ENCODE measurements around the gene OIP5. TPM values are rescaled to one million over a fixed set of nuclear protein-coding genes. Genes with fewer than 3 reads are reported as not detected.

The OIP5 gene
- polyA plus RNA-seq, 1 donor (not counting 4 experiments of a cell fraction or from before 2014, with no cell fraction given): 9.8 TPM

Other genes starting within 250 kb of the OIP5 start
- 6.7 to 10.3 TPM (median 8.0 TPM) in 3 replicates for gene INO80, start 216.3 kb downstream of the OIP5 start, polyA plus RNA-seq
- 0.02 to 0.17 TPM (median 0.16 TPM) in 3 replicates for gene EXD1, start 101.8 kb downstream of the OIP5 start, polyA plus RNA-seq
- gene CHP1, start 101.3 kb downstream of the OIP5 start, polyA plus RNA-seq: 62.7 to 108 TPM (median 98.5 TPM) in 3 replicates
- gene NUSAP1, start 290 bp upstream of the OIP5 start, polyA plus RNA-seq: 8.4 to 39.5 TPM (median 38.4 TPM) in 3 replicates
- 27.4 to 36.7 TPM (median 30.3 TPM) in 3 replicates for gene NDUFAF1, start 69.9 kb upstream of the OIP5 start, polyA plus RNA-seq
- 24.2 to 30.5 TPM (median 28.5 TPM) in 3 replicates for gene RTF1, start 84.5 kb upstream of the OIP5 start, polyA plus RNA-seq
- 0.12 to 0.14 TPM in 2 of 3 replicates, not detected in the other for gene ITPKA, start 161.3 kb upstream of the OIP5 start, polyA plus RNA-seq
- not detected in 3 replicates for gene LTK, start 181.2 kb upstream of the OIP5 start, polyA plus RNA-seq
- 5.9 to 12.6 TPM (median 11.6 TPM) in 3 replicates for gene RPAP1, start 211.7 kb upstream of the OIP5 start, polyA plus RNA-seq
- 7.1 to 13.5 TPM (median 9.0 TPM) in 3 replicates for gene TYRO3, start 226.6 kb upstream of the OIP5 start, polyA plus RNA-seq

Data from keratinocyte (primary cell).